ENCODE results near the gene GIGYF1. TPM values are rescaled to one million over a fixed set of nuclear protein-coding genes. Genes with fewer than 3 reads are reported as not detected.

The GIGYF1 gene
- polyA plus RNA-seq, 1 donor (not counting 4 experiments of a cell fraction or from before 2014, with no cell fraction given), result 4.0 TPM

DNA sequence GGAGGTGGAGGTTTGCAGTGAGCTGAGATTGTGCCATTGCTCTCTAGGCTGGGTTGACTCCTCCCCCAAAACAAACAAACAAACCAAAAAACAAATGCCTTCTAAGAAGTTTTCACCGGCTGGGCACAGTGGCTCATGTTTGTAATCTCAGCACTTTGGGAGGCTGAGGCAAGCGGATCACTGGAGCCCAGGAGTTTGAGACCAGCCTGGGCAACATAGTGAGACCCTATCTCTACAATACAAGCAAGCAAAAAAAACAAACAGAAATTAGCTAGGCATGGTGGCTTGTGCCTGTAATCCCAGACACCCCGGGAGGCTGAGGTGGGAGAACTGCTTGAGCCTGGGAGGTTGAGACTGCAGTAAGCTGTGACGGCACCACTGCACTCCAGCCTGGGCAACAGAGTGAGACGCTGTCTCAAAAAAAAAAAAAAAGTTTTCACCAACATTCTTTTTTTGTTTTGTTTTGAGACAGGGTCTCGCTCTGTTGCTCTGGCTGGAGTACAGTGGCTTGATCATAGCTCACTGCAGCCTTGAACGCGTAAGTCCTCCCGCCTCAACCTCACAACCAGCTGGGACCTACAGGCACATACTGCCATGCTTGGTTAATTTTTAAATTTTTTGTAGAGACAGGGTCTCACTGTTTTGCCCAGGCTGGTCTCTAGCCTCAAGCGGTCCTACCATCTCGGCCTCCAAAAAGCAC is 38.0 kb upstream of the GIGYF1 start:
- H4K20me1 ChIP-seq (ENCODE audit: control insufficient read depth, extremely low read depth, insufficient read depth, low read length), result no peaks in the 10 kb centered on the region
- H2AFZ ChIP-seq (ENCODE audit: control insufficient read depth, low read length), result no peak overlapping the region
- no peaks in the 10 kb centered on the region for H3K27me3 ChIP-seq (ENCODE audit: control insufficient read depth, extremely low read depth, insufficient read depth, low read length)
- H3K9ac ChIP-seq (ENCODE audit: control insufficient read depth, extremely low read depth, insufficient read depth, low read length), result no peak overlapping the region
- no peaks in the 10 kb centered on the region for H3K9me3 ChIP-seq (ENCODE audit: control insufficient read depth, low read depth, low read length)
- H3K4me1 ChIP-seq (ENCODE audit: control insufficient read depth, extremely low read depth, insufficient read depth, low read length), result no peaks in the 10 kb centered on the region
- H3K4me3 ChIP-seq (ENCODE audit: control insufficient read depth in 2 of 3, extremely low read depth in 1 of 3, insufficient read depth in 2 of 3, low read depth in 1 of 3, low read length in 3 of 3), result no peak overlapping the region
- no peaks in the 10 kb centered on the region for H3K36me3 ChIP-seq (ENCODE audit: control insufficient read depth in 2 of 2, extremely low read depth in 1 of 2, insufficient read depth in 2 of 2, low read length in 2 of 2)
- DNase-seq (ENCODE audit: low read depth, low spot score), result no peak
- no peak for TF ChIP-seq EZH2 (IDR thresholded peaks at IDR 0.05; ENCODE audit: low read length)
- TF ChIP-seq, protein P1, sequence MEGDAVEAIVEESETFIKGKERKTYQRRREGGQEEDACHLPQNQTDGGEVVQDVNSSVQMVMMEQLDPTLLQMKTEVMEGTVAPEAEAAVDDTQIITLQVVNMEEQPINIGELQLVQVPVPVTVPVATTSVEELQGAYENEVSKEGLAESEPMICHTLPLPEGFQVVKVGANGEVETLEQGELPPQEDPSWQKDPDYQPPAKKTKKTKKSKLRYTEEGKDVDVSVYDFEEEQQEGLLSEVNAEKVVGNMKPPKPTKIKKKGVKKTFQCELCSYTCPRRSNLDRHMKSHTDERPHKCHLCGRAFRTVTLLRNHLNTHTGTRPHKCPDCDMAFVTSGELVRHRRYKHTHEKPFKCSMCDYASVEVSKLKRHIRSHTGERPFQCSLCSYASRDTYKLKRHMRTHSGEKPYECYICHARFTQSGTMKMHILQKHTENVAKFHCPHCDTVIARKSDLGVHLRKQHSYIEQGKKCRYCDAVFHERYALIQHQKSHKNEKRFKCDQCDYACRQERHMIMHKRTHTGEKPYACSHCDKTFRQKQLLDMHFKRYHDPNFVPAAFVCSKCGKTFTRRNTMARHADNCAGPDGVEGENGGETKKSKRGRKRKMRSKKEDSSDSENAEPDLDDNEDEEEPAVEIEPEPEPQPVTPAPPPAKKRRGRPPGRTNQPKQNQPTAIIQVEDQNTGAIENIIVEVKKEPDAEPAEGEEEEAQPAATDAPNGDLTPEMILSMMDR (optimal IDR thresholded peaks at IDR 0.05 in 1 of 3, IDR thresholded peaks at IDR 0.05 in 1 of 3, conservative IDR thresholded peaks at IDR 0.05 in 1 of 3; ENCODE audit: extremely low read depth in 1 of 3, insufficient read depth in 2 of 3, low read length in 3 of 3), result no peak
- dilution Hi-C loops (cut with MboI; ENCODE audit: extremely low pct_ligation_motif_present, low sequenced_read_pairs), result no loop called here
- no peaks in the 10 kb centered on the region for H3K79me2 ChIP-seq (ENCODE audit: control insufficient read depth, insufficient read depth, low read length)
- no peak overlapping the region for H3K27ac ChIP-seq (ENCODE audit: control insufficient read depth, insufficient read depth, low read length)
- no peak overlapping the region for H3K4me2 ChIP-seq (ENCODE audit: control insufficient read depth, extremely low read depth, insufficient read depth, low read depth, low read length)
- no peaks in the 10 kb centered on the region for H3K9me1 ChIP-seq (ENCODE audit: control insufficient read depth, extremely low read depth, insufficient read depth, low read length)
- no peak for FAIRE-seq

DNA sequence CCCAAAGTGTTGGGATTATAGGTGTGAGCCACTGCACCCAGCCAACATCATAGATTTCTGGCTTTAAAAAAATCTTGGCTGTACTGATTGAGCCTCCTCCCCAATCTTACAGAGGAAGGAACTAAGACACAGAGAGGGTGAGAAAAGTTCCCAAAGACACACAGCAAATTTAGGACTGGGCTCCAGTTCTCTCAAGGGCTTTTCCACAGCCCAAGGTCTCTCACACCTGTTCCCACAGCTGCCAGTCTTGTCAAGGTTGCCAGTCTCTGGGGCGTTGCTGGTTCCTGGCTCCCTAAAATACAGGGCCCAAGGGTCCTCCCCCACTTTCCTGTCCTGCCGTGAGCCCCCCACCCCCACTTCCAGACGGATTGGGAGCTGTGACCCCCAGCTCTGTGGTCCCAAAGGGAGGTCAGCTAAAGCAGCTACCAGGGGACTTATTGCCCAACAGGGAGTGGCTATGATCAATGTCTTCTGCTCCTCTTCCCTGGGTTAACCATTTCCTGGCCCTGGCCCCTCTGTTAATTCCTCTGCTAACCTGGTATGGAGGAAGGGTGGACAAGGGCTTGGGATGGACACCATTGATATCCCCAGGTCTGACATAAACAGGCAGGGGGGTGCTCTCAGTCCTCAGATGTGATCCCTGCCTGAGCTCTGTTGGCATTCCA is 36.2 kb upstream of the GIGYF1 start:
- TF ChIP-seq, protein P1 (optimal IDR thresholded peaks at IDR 0.05 in 1 of 3, IDR thresholded peaks at IDR 0.05 in 1 of 3, conservative IDR thresholded peaks at IDR 0.05 in 1 of 3; ENCODE audit: extremely low read depth in 1 of 3, insufficient read depth in 2 of 3, low read length in 3 of 3), result no peak
- TF ChIP-seq EZH2 (IDR thresholded peaks at IDR 0.05; ENCODE audit: low read length), result no peak
- Histone ChIP-seq H4K20me1 (ENCODE audit: control insufficient read depth, extremely low read depth, insufficient read depth, low read length) (no peaks in the 10 kb centered on the region), H3K4me3 (ENCODE audit: control insufficient read depth in 2 of 3, extremely low read depth in 1 of 3, insufficient read depth in 2 of 3, low read depth in 1 of 3, low read length in 3 of 3) (no peak overlapping the region), H3K9ac (ENCODE audit: control insufficient read depth, extremely low read depth, insufficient read depth, low read length) (no peak overlapping the region), H2AFZ (ENCODE audit: control insufficient read depth, low read length) (no peak overlapping the region), H3K79me2 (ENCODE audit: control insufficient read depth, insufficient read depth, low read length) (no peaks in the 10 kb centered on the region), H3K4me1 (ENCODE audit: control insufficient read depth, extremely low read depth, insufficient read depth, low read length) (peaks cover 13% of the 10 kb centered on the region), H3K9me3 (ENCODE audit: control insufficient read depth, low read depth, low read length) (no peaks in the 10 kb centered on the region), H3K36me3 (ENCODE audit: control insufficient read depth in 2 of 2, extremely low read depth in 1 of 2, insufficient read depth in 2 of 2, low read length in 2 of 2) (no peaks in the 10 kb centered on the region), H3K9me1 (ENCODE audit: control insufficient read depth, extremely low read depth, insufficient read depth, low read length) (no peaks in the 10 kb centered on the region), H3K4me2 (ENCODE audit: control insufficient read depth, extremely low read depth, insufficient read depth, low read depth, low read length) (no peak overlapping the region), H3K27me3 (ENCODE audit: control insufficient read depth, extremely low read depth, insufficient read depth, low read length) (no peaks in the 10 kb centered on the region), H3K27ac (ENCODE audit: control insufficient read depth, insufficient read depth, low read length) (no peak overlapping the region)
- no peak for FAIRE-seq
- dilution Hi-C loops (cut with MboI; ENCODE audit: extremely low pct_ligation_motif_present, low sequenced_read_pairs), result no loop called here
- DNase-seq (ENCODE audit: low read depth, low spot score), result no peak
